ENCODE results near the gene ABCA13.

DNA sequence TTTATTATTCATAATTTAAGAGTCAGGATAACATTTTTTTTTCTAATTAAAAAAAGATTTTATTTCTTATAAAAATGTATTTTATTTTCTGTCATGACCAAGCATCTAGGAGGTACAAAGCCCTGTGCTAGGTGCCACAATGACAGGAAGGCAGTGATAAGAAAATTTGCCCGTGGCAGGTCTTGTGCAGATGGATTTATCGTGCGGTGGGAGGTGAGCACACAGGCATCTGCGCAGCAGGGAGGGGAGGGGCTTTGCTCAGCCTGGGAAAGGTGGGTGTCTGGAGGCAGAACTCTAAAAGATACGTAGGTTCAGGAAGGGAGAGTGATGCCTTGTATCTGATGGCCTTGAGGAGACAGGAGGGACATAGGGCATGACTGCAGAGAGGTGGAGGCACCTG lies 115.6 kb downstream of the ABCA13 start:
- TF ChIP-seq, protein P1, sequence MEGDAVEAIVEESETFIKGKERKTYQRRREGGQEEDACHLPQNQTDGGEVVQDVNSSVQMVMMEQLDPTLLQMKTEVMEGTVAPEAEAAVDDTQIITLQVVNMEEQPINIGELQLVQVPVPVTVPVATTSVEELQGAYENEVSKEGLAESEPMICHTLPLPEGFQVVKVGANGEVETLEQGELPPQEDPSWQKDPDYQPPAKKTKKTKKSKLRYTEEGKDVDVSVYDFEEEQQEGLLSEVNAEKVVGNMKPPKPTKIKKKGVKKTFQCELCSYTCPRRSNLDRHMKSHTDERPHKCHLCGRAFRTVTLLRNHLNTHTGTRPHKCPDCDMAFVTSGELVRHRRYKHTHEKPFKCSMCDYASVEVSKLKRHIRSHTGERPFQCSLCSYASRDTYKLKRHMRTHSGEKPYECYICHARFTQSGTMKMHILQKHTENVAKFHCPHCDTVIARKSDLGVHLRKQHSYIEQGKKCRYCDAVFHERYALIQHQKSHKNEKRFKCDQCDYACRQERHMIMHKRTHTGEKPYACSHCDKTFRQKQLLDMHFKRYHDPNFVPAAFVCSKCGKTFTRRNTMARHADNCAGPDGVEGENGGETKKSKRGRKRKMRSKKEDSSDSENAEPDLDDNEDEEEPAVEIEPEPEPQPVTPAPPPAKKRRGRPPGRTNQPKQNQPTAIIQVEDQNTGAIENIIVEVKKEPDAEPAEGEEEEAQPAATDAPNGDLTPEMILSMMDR (IDR thresholded peaks at IDR 0.05; ENCODE audit: insufficient read depth, low read length), result no peak
- no peak for TF ChIP-seq POLR2AphosphoS5 (IDR thresholded peaks at IDR 0.05; ENCODE audit: low read depth)
- TF ChIP-seq GABPA (IDR thresholded peaks at IDR 0.05; ENCODE audit: low read depth), result no peak
- TF ChIP-seq REST (IDR thresholded peaks at IDR 0.05; ENCODE audit: insufficient replicate concordance, low read depth), result no peak
- TF ChIP-seq SPI1 (IDR thresholded peaks at IDR 0.05; ENCODE audit: borderline replicate concordance, low read depth), result no peak
